IPS-20b (cell line): Measurements from ENCODE around the gene PTPRN2.
"Not testable (repeated sequence)": the region's sequence is repeated elsewhere in the genome, so short reads cannot be mapped to it uniquely, and the experiment has no call there.

Source experiments
- H3K27ac ChIP-seq: one replicate; pipeline ENCODE4 v1.5.1; 2013; ENCODE audit warnings: low read length
- H3K27me3 ChIP-seq: 2 replicates; pipeline ENCODE4 v1.6.1; 2013; ENCODE audit warnings: mild to moderate bottlenecking, low read length, inconsistent platforms; ENCODE audit not compliant: insufficient read depth
- H3K36me3 ChIP-seq: 2 replicates; pipeline ENCODE4 v1.6.1; 2013; ENCODE audit warnings: low read depth, mild to moderate bottlenecking, inconsistent platforms, low read length, moderate library complexity; ENCODE audit not compliant: insufficient read depth
- H3K4me1 ChIP-seq: 2 replicates; pipeline ENCODE4 v1.6.1; 2013; ENCODE audit warnings: mild to moderate bottlenecking, control low read depth, inconsistent platforms, low read length, moderate library complexity; ENCODE audit not compliant: insufficient read depth
- H3K4me3 ChIP-seq: 2 replicates; pipeline ENCODE4 v1.5.1; 2013; ENCODE audit warnings: mild to moderate bottlenecking, low read length, inconsistent platforms
- H3K9ac ChIP-seq: 2 replicates; pipeline ENCODE4 v1.6.1; 2013; ENCODE audit warnings: low read depth, mild to moderate bottlenecking, inconsistent platforms, low read length, moderate library complexity
- H3K9me3 ChIP-seq: 2 replicates; pipeline ENCODE4 v1.6.1; 2013; ENCODE audit warnings: mild to moderate bottlenecking, low read depth, low read length, inconsistent platforms; ENCODE audit not compliant: insufficient read depth

PTPRN2 gene

DNA sequence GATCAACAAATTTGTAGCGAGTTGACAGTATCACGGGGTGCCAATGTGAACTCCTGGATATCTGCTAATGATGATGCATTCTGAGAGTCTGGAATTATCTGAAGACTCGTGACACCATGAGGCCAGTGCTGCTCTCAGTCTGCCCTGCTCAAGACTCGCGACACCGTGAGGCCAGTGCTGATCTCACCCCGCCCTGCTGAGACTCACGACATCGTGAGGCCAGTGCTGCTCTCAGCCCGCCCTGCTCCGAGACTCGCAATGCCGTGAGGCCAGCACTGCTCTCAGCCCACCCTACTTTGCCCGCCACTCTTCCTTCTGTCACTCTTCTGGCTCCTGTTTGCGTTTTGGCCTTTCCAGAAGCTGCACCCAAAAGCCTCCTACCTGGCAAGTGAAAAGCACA, 411.8 kb downstream of the PTPRN2 start:
- Histone ChIP-seq H3K9ac (no peak overlapping the region), H3K27me3 (no peaks in the 10 kb centered on the region), H3K27ac (no peak overlapping the region), H3K4me1 (no peaks in the 10 kb centered on the region), H3K9me3 (peaks cover 91% of the 10 kb centered on the region), H3K36me3 (no peaks in the 10 kb centered on the region), H3K4me3 (no peak overlapping the region)

DNA sequence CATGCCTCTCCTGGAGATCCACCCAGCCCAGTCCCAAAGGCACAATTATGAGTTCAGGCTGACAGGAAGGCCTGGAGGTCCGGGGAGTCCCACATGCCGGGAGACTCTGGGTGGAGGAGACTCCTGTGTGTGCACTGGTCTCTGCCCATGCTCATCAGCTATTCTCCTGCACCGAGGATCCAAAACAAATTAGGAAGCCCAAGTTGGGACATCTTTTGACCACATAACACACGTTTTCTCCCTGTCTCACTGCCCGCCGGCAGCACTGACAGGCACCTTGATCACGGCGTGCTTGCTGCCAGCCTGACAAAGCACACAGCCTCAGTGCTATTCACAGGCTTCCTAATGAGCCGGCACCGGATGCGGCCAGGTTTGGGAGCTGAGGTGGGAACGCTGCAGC, 412.7 kb downstream of the PTPRN2 start:
- Histone ChIP-seq H3K9ac (no peak overlapping the region), H3K27ac (no peak overlapping the region), H3K27me3 (no peaks in the 10 kb centered on the region), H3K9me3 (peaks cover 91% of the 10 kb centered on the region), H3K4me3 (no peak overlapping the region), H3K36me3 (no peaks in the 10 kb centered on the region), H3K4me1 (no peaks in the 10 kb centered on the region)

DNA sequence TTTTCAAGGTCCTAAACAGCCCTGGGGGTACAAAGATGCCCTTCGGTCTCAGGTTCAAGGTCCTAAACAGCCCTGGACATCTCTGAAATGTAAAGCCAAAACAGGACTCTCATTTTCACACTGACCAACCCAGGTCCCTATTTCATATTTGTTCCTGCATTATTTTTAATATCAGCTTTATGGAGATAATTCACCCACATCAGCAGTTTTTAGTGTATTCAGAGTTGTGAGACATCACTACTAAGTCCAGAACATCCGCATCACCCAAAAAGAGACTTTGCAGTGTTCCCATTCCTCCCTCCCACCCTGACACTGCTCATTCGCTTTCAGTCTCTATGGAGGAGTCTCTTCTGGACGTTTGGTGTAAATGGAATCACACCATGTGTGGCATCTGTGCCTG, 420.2 kb downstream of the PTPRN2 start:
- H3K27me3 ChIP-seq, result no peaks in the 10 kb centered on the region
- H3K9me3 ChIP-seq, result peaks cover 89% of the 10 kb centered on the region
- H3K27ac ChIP-seq, result no peak overlapping the region
- H3K36me3 ChIP-seq, result no peaks in the 10 kb centered on the region
- no peak overlapping the region for H3K9ac ChIP-seq
- H3K4me3 ChIP-seq, result peak overlapping the region; percentile 21; the same call in 1 of the 2 replicates
- no peaks in the 10 kb centered on the region for H3K4me1 ChIP-seq

DNA sequence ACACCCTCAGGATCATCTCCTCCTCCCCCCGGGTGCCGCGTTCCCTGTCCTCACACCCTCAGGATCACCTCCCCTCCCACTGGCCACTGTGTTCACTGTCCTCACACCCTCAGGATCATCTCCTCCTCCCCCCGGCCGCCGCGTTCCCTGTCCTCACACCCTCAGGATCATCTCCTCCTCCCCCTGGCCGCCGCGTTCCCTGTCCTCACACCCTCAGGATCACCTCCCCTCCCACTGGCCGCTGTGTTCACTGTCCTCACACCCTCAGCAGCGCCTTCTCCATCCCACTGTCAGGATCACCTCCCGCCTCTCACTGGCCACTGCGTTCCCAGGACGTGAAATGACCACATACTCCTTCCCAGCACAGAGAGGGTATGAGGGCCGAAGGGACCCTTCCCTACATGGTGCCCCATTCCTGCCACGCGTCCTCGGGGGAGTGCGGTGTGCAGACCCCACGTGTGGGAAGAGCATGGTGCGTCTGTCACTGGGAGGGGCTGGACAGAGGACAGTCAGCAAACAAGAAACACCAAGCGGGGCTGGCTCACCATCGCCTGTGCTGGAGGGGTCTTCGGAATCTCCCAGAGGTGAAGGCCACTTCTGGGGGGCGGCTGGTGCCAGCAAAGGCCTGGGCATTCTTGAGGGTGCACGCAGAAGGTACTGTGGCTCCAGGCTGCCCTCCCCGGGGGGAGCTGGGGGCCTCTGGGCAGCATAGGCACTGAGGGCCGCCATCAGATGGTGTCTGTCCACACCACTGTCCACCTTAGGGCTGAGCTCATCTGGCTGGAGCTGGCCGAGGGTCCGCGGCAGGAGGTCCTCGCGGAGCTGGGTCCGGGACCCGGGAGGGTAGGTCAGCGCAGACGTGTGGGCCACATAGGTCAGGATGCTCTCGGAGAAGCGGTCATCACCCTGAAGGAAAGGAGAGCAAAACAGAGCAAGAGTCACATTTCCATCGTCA, 421.0 kb downstream of the PTPRN2 start:
- H3K9me3 ChIP-seq, result peaks cover 89% of the 10 kb centered on the region
- H3K4me1 ChIP-seq, result no peaks in the 10 kb centered on the region
- H3K4me3 ChIP-seq, result no peak overlapping the region
- no peaks in the 10 kb centered on the region for H3K27me3 ChIP-seq
- H3K27ac ChIP-seq, result no peak overlapping the region
- no peak overlapping the region for H3K9ac ChIP-seq
- no peaks in the 10 kb centered on the region for H3K36me3 ChIP-seq

DNA sequence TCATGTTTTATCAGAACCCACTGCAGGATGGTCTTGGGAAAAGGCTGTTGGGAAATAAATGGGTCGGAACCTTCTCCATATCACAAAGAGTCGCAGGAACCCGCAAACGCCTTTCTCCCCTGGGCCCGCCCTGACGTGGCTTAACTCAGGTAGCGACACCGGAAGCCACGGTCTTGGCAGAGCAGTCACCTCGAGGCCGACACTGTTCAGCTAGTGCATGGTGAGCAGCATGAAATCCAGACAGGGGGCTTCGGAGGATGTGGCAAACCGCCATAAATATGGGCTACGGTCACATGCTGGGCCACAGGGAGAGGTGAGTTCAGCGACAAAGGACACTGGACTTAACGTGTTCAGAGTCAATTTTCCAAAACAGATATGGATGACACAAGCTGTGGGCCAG, 421.9 kb downstream of the PTPRN2 start:
- Histone ChIP-seq H3K4me1 (no peaks in the 10 kb centered on the region), H3K9ac (no peak overlapping the region), H3K4me3 (no peak overlapping the region), H3K9me3 (peaks cover 96% of the 10 kb centered on the region), H3K27ac (no peak overlapping the region), H3K27me3 (no peaks in the 10 kb centered on the region), H3K36me3 (no peaks in the 10 kb centered on the region)

DNA sequence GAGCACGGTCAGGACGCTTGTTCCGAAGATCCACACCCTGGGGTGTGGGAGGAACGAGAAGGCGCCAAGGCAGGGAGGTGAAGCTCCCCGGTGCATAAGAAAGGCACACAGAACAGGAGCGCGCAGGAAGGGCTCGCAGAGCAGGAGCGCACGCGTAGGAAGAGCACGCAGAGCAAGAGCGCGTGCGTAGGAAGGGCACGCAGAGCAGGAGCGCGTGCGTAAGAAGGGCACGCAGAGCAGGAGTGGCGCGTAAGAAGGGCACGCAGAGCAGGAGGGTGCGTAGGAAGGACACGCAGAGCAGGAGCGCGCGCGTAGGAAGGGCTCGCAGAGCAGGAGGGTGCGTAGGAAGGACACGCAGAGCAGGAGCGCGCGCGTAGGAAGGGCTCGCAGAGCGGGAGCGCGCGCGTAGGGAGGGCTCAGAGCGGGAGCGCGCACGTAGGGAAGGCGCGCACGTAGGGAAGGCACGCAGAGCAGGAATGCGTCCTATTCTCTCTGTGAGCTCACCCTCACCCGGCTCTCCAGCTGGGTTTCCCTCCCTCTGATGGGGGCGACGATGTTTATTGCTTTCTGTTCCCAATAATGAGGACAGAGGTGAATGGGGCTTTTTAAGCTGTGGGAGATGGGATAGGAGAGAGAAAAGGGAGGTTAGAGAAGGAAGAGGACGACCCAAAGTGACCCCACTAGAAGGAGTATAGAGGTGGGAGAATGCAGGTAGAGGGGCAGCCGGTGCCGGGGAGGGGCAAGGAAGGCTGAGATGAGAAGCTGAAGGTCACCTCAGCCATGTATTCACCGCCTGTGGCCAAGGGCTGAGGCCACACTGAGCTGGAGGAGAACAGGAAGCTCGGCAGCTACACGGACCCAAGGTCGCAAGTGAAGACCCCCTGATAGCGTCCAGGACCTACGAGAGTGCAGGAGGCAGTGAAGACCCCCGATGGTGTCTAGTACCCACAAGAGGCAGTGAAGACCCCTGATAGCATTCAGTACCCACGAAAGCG, 423.2 kb downstream of the PTPRN2 start:
- Histone ChIP-seq H3K9me3 (peaks cover 96% of the 10 kb centered on the region), H3K36me3 (no peaks in the 10 kb centered on the region), H3K9ac (no peak overlapping the region), H3K27me3 (no peaks in the 10 kb centered on the region), H3K4me3 (no peak overlapping the region), H3K4me1 (no peaks in the 10 kb centered on the region), H3K27ac (no peak overlapping the region)

DNA sequence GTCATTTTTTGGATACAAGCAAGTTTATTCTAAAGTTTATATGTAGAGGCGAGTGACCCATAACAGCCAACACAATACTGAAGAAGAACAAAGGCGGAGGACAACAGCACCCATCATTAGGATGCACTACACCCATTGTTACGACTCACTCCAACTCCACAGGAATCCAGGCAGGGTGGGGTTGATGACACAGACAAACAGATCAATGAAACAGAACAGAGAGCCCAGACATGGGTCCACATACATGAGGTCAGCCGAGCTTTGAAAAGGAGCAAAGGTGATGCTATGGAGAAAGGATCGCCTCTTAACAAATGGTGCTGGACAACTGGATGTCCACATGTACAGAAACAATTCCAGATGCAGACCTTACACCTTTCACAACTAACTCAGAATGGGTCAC, 426.4 kb downstream of the PTPRN2 start:
- Histone ChIP-seq H3K36me3 (no peaks in the 10 kb centered on the region), H3K9ac (no peak overlapping the region), H3K27ac (no peak overlapping the region), H3K27me3 (no peaks in the 10 kb centered on the region), H3K9me3 (peaks cover 89% of the 10 kb centered on the region), H3K4me3 (no peak overlapping the region), H3K4me1 (no peaks in the 10 kb centered on the region)

DNA sequence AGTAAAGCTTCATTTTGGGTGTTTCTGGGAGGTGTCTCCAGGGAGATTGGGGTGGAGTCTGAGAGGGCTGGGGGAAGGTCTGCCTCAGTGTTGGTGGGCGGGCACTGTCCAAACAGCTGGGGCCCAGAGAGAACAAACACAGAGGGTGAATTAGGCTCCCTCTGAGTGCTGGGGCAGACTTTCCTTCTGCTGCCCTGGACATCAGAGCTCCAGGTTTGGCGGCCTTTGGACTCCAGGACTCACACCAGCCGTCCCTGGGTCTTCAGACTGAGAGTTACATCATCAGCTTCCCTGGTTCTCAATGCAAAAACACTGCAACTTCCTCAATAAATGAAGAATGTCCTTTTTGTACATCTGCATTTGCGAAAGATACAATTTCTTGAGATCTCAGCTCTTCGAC, 427.4 kb downstream of the PTPRN2 start:
- H3K9me3 ChIP-seq, result peaks cover 91% of the 10 kb centered on the region
- H3K36me3 ChIP-seq, result no peaks in the 10 kb centered on the region
- no peaks in the 10 kb centered on the region for H3K27me3 ChIP-seq
- H3K4me1 ChIP-seq, result no peaks in the 10 kb centered on the region
- H3K4me3 ChIP-seq, result no peak overlapping the region
- no peak overlapping the region for H3K9ac ChIP-seq
- no peak overlapping the region for H3K27ac ChIP-seq

DNA sequence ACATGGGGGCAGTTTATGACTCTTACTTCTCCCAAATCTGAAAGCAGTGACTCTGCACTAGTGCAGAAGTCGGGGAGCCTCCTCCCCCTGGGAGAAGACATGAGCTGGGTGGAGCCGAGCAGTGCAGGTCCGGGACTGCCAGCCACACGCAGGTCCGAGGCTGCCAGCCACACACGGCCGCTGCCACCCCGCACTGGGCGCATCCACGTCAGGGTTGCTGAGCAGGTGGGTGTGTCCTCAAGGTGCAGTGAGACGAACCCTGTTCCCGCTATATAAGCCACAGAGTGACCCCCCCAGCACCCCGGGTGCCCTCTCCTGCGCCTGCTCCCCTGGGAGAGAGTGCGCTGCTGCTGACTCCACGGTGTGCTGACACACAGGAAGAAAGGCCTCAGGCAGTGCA, 430.2 kb downstream of the PTPRN2 start:
- H3K36me3 ChIP-seq, result no peaks in the 10 kb centered on the region
- H3K4me3 ChIP-seq, result no peak overlapping the region
- H3K27me3 ChIP-seq, result no peaks in the 10 kb centered on the region
- no peak overlapping the region for H3K9ac ChIP-seq
- no peaks in the 10 kb centered on the region for H3K4me1 ChIP-seq
- peaks cover 93% of the 10 kb centered on the region for H3K9me3 ChIP-seq
- H3K27ac ChIP-seq, result no peak overlapping the region

DNA sequence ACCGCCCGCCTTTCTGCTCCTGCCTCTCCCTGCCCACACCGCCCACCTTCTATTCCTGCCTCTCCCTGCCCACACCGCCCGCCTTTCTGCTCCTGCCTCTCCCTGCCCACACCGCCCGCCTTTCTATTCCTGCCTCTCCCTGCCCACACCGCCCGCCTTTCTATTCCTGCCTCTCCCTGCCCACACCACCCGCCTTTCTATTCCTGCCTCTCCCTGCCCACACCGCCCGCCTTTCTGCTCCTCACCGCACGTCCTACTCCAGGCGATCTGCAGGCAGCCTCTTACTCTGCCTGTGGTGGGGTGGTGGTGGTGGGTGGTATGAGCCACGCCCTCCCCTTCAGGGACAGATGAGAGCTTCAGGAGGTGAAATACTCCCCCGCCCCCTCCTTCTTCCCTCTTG, 436.4 kb downstream of the PTPRN2 start:
- H3K9me3 ChIP-seq, result peaks cover 90% of the 10 kb centered on the region
- not testable (repeated sequence) for H3K27ac ChIP-seq, H3K9ac ChIP-seq, H3K36me3 ChIP-seq, H3K4me1 ChIP-seq, H3K4me3 ChIP-seq, H3K27me3 ChIP-seq

DNA sequence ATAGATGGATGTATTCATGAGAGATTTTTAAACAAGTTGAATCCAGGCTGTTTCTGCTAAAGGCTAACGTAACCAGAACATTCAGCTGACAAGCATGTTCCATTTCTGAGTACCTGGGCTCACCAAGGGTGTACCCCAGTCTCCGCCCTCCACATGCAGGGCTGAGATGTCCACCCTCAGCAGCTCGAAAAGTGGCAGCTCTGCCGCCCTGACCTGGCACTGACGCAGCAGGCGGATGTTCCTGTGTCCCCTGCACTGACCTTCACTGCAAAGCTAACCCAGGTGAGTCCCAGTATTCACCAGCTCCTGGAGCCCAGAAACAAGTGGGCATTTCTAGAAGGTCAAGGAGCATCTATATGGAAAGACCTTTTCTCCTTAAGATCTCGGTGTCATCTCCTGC, 437.4 kb downstream of the PTPRN2 start:
- Histone ChIP-seq H3K4me1 (no peaks in the 10 kb centered on the region), H3K36me3 (peaks cover 8% of the 10 kb centered on the region; the same call in 1 of the 2 replicates), H3K27ac (no peak overlapping the region), H3K9ac (no peak overlapping the region), H3K9me3 (peaks cover 90% of the 10 kb centered on the region), H3K27me3 (no peaks in the 10 kb centered on the region), H3K4me3 (no peak overlapping the region)
